Right kidney (tissue), 9 donors: Measurements from ENCODE around the gene TCTA.
A peak's percentile ranks its signal among the peaks of the same experiment; 100 is the strongest.
"Not testable (repeated sequence)": the region's sequence is repeated elsewhere in the genome, so short reads cannot be mapped to it uniquely, and the experiment has no call there.

Source experiments
- DNase-seq: peaks from one replicate; pipeline ENCODE4 v3.0.0-alpha.2; 2016
- long read RNA-seq, 8 donors: transcript quantifications; one replicate each; lab custom pipeline, GENCODE V29; 2026

Gene TCTA, protein sequence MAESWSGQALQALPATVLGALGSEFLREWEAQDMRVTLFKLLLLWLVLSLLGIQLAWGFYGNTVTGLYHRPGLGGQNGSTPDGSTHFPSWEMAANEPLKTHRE
- long read RNA-seq, donor 1, transcript TCTA-201 (3 exons, 2,146 nt): major isoform, 12 of 14 reads
- long read RNA-seq, donor 1, partial matches to known transcripts: 0 of 14 reads
- long read RNA-seq, donor 1, other reads (novel, unspliced or antisense): 0 of 14 reads
- long read RNA-seq, donor 2, transcript TCTA-201 (3 exons, 2,146 nt): major isoform, 10 of 15 reads
- long read RNA-seq, donor 2, partial matches to known transcripts: 5 of 15 reads
- long read RNA-seq, donor 2, other reads (novel, unspliced or antisense): 0 of 15 reads
- long read RNA-seq, donor 3, transcript TCTA-201 (3 exons, 2,146 nt): major isoform, 13 of 14 reads
- long read RNA-seq, donor 3, partial matches to known transcripts: 0 of 14 reads
- long read RNA-seq, donor 3, other reads (novel, unspliced or antisense): 0 of 14 reads
- long read RNA-seq, donor 4, transcript TCTA-201 (3 exons, 2,146 nt): major isoform, 20 of 20 reads
- long read RNA-seq, donor 4, partial matches to known transcripts: 0 of 20 reads
- long read RNA-seq, donor 4, other reads (novel, unspliced or antisense): 0 of 20 reads
- long read RNA-seq, donor 5, transcript TCTA-201 (3 exons, 2,146 nt): major isoform, 19 of 46 reads
- long read RNA-seq, donor 5, partial matches to known transcripts: 6 of 46 reads
- long read RNA-seq, donor 5, other reads (novel, unspliced or antisense): 19 of 46 reads
- long read RNA-seq, donor 6, transcript TCTA-201 (3 exons, 2,146 nt): major isoform, 18 of 18 reads
- long read RNA-seq, donor 6, partial matches to known transcripts: 0 of 18 reads
- long read RNA-seq, donor 6, other reads (novel, unspliced or antisense): 0 of 18 reads
- long read RNA-seq, donor 7, transcript TCTA-201 (3 exons, 2,146 nt): major isoform, 25 of 51 reads
- long read RNA-seq, donor 7, partial matches to known transcripts: 25 of 51 reads
- long read RNA-seq, donor 7, other reads (novel, unspliced or antisense): 0 of 51 reads
- long read RNA-seq, donor 8, transcript TCTA-201 (3 exons, 2,146 nt): major isoform, 17 of 19 reads
- long read RNA-seq, donor 8, partial matches to known transcripts: 0 of 19 reads
- long read RNA-seq, donor 8, other reads (novel, unspliced or antisense): 0 of 19 reads

DNA sequence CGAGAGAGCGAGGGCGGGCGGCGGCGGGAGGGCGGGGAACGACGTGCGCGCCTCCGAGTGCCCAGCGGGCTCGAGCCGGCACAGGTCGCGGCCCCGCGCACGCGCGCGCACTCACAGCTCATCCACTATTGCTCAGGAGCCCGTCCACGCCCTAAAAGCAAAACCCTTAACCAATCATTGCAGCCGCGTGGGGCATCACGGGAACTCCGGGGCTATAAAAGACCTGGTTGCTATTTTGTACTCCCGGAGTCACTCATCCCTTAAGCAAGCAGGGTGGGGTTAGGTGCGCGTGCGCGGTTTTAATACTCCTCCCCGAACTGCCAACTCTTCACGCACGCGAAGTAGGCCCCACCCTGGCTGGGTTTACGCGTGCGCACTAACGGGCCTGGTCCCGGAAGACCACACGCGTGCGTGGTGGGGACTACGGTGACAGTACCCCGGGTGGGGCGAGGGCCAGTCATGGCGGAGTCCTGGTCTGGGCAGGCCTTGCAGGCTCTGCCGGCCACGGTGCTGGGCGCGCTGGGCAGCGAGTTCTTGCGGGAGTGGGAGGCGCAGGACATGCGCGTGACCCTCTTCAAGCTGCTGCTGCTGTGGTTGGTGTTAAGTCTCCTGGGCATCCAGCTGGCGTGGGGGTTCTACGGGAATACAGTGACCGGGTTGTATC lies at the start of gene TCTA, which contains the start of gene RHOA:
TSS of gene TCTA (plus strand) at position 456 of the 664 bp plus-strand sequence. CDS start at position 460, 4 bp downstream.
TSS of gene RHOA (minus strand) at position 9 of the 664 bp plus-strand sequence. CDS start 36,387 bp downstream, outside the sequence.
- peak; percentile 89 for DNase-seq

- DNase-seq: no peak
These were observed 49.7 kb upstream of the TCTA start for GRCh38 chr3:49362561-49362960.

GRCh38 chr3:49370585-49371290 lies 41.5 kb upstream of the TCTA start:
- DNase-seq: no peak

GRCh38 chr3:49371946-49372345 lies 40.3 kb upstream of the TCTA start:
- DNase-seq: no peak

GRCh38 chr3:49377483-49377882 lies 34.7 kb upstream of the TCTA start:
- no peak for DNase-seq

DNA sequence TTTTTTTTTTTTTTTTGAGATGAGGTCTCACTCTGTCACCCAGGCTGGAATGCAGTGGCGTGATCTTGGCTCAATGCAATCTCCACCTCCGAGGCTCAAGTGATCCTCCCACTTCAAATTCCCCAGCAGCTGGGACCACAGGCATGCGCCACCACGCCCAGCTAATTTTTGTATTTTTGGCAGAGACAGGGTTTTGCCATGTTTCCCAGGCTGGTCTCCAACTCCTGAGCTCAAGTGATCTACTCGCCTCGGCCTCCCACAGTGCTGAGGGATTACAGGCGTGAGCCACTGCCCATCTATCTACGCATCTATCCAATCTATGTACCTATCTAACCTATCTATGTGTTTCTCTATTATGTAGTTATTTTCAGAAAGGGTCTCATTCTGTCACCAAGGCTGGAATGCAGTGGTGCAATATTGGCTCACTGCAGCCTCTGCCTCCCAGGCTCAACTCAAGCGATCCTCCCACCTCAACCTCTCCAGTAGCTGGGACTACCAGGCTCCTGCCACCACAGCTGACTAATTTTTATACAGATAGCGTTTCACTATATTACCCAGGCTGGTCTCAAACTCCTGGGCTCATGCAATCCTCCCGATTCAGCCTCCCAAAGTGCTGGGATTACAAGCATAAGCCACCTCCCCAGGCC lies 33.9 kb upstream of the TCTA start:
- DNase-seq: no peak

DNA sequence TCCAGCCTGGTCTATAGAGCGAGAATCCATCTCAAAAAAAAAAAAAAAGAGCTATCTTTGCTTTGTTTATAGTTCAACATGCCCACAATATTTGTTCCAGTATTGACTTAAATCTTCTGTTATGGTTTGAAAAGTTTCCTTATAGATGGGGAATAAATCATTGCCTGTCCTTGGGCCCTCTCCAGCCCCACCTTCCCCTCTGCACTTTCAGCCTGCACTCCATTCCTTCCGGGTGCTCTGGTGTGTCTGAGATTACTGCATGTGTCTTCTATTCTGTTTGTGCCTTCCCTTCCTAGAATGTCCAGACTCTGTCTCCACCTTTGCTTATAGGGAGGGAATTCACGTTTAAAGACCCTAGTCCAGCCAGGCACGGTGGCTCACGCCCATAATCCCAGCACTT lies 28.8 kb upstream of the TCTA start:
- DNase-seq: no peak

- no peak for DNase-seq
These were observed 26.6 kb upstream of the TCTA start for GRCh38 chr3:49385617-49386016.

GRCh38 chr3:49386056-49386756 lies 26.0 kb upstream of the TCTA start:
- DNase-seq: no peak

- DNase-seq: no peak
These were observed 24.5 kb upstream of the TCTA start for GRCh38 chr3:49387721-49388120.

DNA sequence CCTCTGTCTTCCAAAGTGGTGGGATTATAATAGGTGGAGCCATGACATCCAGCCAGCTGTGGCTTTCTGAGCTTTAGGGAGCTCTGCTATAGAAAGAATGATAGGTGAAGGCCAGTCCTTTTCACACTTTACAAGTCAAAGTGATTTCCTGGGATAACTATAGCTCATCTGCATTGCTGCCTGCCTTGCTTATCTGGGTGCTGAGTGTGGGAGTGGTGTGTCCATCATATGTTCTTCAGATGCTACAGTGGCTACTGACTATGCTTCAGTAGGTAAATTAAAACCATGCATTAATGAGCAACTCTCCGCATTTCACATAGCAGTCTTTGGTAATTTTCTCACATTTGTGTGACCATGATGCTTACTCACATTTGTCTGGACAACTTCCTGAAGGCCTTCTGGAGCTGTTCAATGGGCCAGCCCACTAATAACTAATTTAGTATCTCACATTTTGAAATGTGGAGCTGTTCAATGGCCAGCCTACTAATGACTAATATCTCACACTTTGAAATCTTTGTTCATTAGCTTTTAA lies 23.9 kb upstream of the TCTA start:
- no peak for DNase-seq

GRCh38 chr3:49389297-49389696 lies 22.9 kb upstream of the TCTA start:
- no peak for DNase-seq

DNA sequence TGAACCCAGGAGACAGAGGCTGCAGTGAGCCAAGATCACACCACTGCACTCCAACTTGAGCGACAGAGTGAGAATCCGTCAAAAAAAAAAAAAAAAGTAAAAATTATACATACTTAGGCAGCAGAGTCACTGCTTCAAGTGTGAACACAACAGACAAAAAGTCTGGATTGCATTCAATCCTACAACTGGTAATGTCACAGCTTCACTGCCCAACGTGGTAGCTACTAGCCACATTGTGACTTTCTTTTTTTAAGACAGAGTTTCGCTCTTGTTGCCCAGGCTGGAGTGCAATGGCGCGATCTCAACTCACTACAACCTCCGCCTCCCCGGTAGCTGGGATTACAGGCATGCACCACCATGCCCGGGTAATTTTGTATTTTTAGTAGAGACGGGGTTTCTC lies 20.9 kb upstream of the TCTA start:
- not testable (repeated sequence) for DNase-seq

GRCh38 chr3:49397470-49397869 lies 14.8 kb upstream of the TCTA start:
- DNase-seq: no peak

GRCh38 chr3:49399461-49399860 lies 12.8 kb upstream of the TCTA start:
- DNase-seq: no peak

GRCh38 chr3:49401766-49402165 lies 10.5 kb upstream of the TCTA start:
- DNase-seq: no peak

- DNase-seq: no peak
These were observed 8.3 kb upstream of the TCTA start for GRCh38 chr3:49403891-49404290.

GRCh38 chr3:49405570-49405969 lies 6.7 kb upstream of the TCTA start:
- not testable (repeated sequence) for DNase-seq
